ENCODE results near the gene PLXNA2. TPM values are rescaled to one million over a fixed set of nuclear protein-coding genes. Genes with fewer than 3 reads are reported as not detected.

Gene PLXNA2
- total and polyA plus RNA-seq, 2 of the 13 experiments (the other 11 are each of a cell fraction or from before 2014, with no cell fraction given), result 1.1 to 2.1 TPM

GRCh38 chr1:208203127-208203847 lies 40.9 kb downstream of the PLXNA2 start (continued):
- TF ChIP-seq, protein P1, sequence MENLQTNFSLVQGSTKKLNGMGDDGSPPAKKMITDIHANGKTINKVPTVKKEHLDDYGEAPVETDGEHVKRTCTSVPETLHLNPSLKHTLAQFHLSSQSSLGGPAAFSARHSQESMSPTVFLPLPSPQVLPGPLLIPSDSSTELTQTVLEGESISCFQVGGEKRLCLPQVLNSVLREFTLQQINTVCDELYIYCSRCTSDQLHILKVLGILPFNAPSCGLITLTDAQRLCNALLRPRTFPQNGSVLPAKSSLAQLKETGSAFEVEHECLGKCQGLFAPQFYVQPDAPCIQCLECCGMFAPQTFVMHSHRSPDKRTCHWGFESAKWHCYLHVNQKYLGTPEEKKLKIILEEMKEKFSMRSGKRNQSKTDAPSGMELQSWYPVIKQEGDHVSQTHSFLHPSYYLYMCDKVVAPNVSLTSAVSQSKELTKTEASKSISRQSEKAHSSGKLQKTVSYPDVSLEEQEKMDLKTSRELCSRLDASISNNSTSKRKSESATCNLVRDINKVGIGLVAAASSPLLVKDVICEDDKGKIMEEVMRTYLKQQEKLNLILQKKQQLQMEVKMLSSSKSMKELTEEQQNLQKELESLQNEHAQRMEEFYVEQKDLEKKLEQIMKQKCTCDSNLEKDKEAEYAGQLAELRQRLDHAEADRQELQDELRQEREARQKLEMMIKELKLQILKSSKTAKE (CRISPR knock-in tag; IDR thresholded peaks at IDR 0.05; ENCODE audit: borderline replicate concordance), result 0 out of 2 replicates have a peak, but pooled peaks have one; percentile 48
- peak; percentile 39; the same call in 1 of the 2 replicates for TF ChIP-seq NFIC (IDR thresholded peaks at IDR 0.05; ENCODE audit: low read length)
- TF ChIP-seq, protein P2, sequence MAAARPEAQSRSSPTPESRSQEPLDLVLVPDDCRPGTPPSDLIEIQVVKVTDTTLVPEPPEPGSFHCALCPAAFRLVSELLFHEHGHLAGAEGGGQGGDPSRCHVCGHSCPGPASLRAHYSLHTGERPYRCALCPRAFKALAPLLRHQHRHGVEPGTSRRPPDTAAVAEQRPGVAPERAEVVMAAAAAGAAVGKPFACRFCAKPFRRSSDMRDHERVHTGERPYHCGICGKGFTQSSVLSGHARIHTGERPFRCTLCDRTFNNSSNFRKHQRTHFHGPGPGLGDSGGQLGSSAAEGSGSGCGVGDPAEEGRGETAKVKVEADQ (CRISPR knock-in tag; IDR thresholded peaks at IDR 0.05; ENCODE audit: borderline replicate concordance), result 0 out of 2 replicates have a peak, but pooled peaks have one; percentile 31
- TF ChIP-seq CEBPG (CRISPR knock-in tag; IDR thresholded peaks at IDR 0.05), result peak; percentile 47
- peak; percentile 99 for TF ChIP-seq ZNF629 (CRISPR knock-in tag; conservative IDR thresholded peaks at IDR 0.05)
- TF ChIP-seq MAZ (IDR thresholded peaks at IDR 0.05; ENCODE audit: borderline replicate concordance, low read depth, low read length), result 0 out of 2 replicates have a peak, but pooled peaks have one; percentile 26
- TF ChIP-seq MAZ (CRISPR knock-in tag; IDR thresholded peaks at IDR 0.05; ENCODE audit: low read depth), result 0 out of 2 replicates have a peak, but pooled peaks have one; percentile 39
- TF ChIP-seq TCF7 (IDR thresholded peaks at IDR 0.05; ENCODE audit: low read depth), result peak; percentile 31; the same call in 1 of the 2 replicates
- TF ChIP-seq, protein P3, sequence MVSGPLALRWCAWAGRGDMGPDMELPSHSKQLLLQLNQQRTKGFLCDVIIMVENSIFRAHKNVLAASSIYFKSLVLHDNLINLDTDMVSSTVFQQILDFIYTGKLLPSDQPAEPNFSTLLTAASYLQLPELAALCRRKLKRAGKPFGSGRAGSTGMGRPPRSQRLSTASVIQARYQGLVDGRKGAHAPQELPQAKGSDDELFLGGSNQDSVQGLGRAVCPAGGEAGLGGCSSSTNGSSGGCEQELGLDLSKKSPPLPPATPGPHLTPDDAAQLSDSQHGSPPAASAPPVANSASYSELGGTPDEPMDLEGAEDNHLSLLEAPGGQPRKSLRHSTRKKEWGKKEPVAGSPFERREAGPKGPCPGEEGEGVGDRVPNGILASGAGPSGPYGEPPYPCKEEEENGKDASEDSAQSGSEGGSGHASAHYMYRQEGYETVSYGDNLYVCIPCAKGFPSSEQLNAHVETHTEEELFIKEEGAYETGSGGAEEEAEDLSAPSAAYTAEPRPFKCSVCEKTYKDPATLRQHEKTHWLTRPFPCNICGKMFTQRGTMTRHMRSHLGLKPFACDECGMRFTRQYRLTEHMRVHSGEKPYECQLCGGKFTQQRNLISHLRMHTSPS (CRISPR knock-in tag; IDR thresholded peaks at IDR 0.05; ENCODE audit: low read depth), result peak; percentile 73
- TF ChIP-seq TBX2 (CRISPR knock-in tag; IDR thresholded peaks at IDR 0.05; ENCODE audit: borderline replicate concordance), result peak; percentile 78
- TF ChIP-seq, protein P4, sequence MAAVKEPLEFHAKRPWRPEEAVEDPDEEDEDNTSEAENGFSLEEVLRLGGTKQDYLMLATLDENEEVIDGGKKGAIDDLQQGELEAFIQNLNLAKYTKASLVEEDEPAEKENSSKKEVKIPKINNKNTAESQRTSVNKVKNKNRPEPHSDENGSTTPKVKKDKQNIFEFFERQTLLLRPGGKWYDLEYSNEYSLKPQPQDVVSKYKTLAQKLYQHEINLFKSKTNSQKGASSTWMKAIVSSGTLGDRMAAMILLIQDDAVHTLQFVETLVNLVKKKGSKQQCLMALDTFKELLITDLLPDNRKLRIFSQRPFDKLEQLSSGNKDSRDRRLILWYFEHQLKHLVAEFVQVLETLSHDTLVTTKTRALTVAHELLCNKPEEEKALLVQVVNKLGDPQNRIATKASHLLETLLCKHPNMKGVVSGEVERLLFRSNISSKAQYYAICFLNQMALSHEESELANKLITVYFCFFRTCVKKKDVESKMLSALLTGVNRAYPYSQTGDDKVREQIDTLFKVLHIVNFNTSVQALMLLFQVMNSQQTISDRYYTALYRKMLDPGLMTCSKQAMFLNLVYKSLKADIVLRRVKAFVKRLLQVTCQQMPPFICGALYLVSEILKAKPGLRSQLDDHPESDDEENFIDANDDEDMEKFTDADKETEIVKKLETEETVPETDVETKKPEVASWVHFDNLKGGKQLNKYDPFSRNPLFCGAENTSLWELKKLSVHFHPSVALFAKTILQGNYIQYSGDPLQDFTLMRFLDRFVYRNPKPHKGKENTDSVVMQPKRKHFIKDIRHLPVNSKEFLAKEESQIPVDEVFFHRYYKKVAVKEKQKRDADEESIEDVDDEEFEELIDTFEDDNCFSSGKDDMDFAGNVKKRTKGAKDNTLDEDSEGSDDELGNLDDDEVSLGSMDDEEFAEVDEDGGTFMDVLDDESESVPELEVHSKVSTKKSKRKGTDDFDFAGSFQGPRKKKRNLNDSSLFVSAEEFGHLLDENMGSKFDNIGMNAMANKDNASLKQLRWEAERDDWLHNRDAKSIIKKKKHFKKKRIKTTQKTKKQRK (IDR thresholded peaks at IDR 0.05; ENCODE audit: low read length), result no peak
- peak; percentile 28; the same call in 1 of the 2 replicates for TF ChIP-seq RERE (CRISPR knock-in tag; IDR thresholded peaks at IDR 0.05; ENCODE audit: low read depth)
- TF ChIP-seq ZBTB7B (CRISPR knock-in tag; IDR thresholded peaks at IDR 0.05), result 0 out of 2 replicates have a peak, but pooled peaks have one; percentile 21
- no peak for TF ChIP-seq ZNF10 (CRISPR knock-in tag; IDR thresholded peaks at IDR 0.05; ENCODE audit: borderline replicate concordance, low read depth)

Measured in HepG2 (cell line).